Measurements from ENCODE around the gene FOXRED2. TPM values are rescaled to one million over a fixed set of nuclear protein-coding genes. Genes with fewer than 3 reads are reported as not detected.

FOXRED2 gene
- total RNA-seq, 1 donor from 2014 or later, result 48.0 TPM

GRCh38 chr22:36491155-36491554 lies 15.7 kb downstream of the FOXRED2 start:
- H3K36me3 Mint-ChIP-seq (ENCODE audit: unreplicated experiment), result peaks cover 21% of the 10 kb centered on the region
- no peak overlapping the region for H3K4me3 Mint-ChIP-seq (ENCODE audit: unreplicated experiment)
- no peaks in the 10 kb centered on the region for H3K27me3 Mint-ChIP-seq (ENCODE audit: unreplicated experiment)
- no peaks in the 10 kb centered on the region for H3K9me3 Mint-ChIP-seq (ENCODE audit: unreplicated experiment)
- no peak for DNase-seq (ENCODE audit: extremely low spot score, unreplicated experiment)
- H3K4me1 Mint-ChIP-seq (ENCODE audit: unreplicated experiment), result no peaks in the 10 kb centered on the region
- no peak for TF ChIP-seq CTCF (IDR thresholded peaks at IDR 0.05)
- H3K27ac Mint-ChIP-seq (ENCODE audit: unreplicated experiment), result no peak overlapping the region

- no peak overlapping the region for H3K27ac Mint-ChIP-seq (ENCODE audit: unreplicated experiment)
- no peak for DNase-seq (ENCODE audit: extremely low spot score, unreplicated experiment)
- H3K4me1 Mint-ChIP-seq (ENCODE audit: unreplicated experiment), result peaks cover 2% of the 10 kb centered on the region
- TF ChIP-seq CTCF (IDR thresholded peaks at IDR 0.05), result peak; percentile 74
- peaks cover 10% of the 10 kb centered on the region for H3K36me3 Mint-ChIP-seq (ENCODE audit: unreplicated experiment)
- no peaks in the 10 kb centered on the region for H3K27me3 Mint-ChIP-seq (ENCODE audit: unreplicated experiment)
- H3K9me3 Mint-ChIP-seq (ENCODE audit: unreplicated experiment), result no peaks in the 10 kb centered on the region
- no peak overlapping the region for H3K4me3 Mint-ChIP-seq (ENCODE audit: unreplicated experiment)
Measured at GRCh38 chr22:36486619-36487384, 20.0 kb downstream of the FOXRED2 start.

- Mint-ChIP-seq H3K9me3 (ENCODE audit: unreplicated experiment) (no peaks in the 10 kb centered on the region), H3K36me3 (ENCODE audit: unreplicated experiment) (peaks cover 8% of the 10 kb centered on the region), H3K4me3 (ENCODE audit: unreplicated experiment) (peak within 1 kb of the TSS; percentile 92), H3K27ac (ENCODE audit: unreplicated experiment) (peak within 1 kb of the TSS; percentile 100), H3K4me1 (ENCODE audit: unreplicated experiment) (peaks cover 12% of the 10 kb centered on the region), H3K27me3 (ENCODE audit: unreplicated experiment) (no peaks in the 10 kb centered on the region)
- TF ChIP-seq CTCF (IDR thresholded peaks at IDR 0.05), result no peak
- peak; percentile 98 for DNase-seq (ENCODE audit: extremely low spot score, unreplicated experiment)
Measured at GRCh38 chr22:36481393-36482168, 25.3 kb downstream of the FOXRED2 start, which contains the start of gene TXN2. TXN2 (minus strand) TSS chr22:36481640; CDS start chr22:36480837, 803 bp downstream.

- no peaks in the 10 kb centered on the region for H3K27me3 Mint-ChIP-seq (ENCODE audit: unreplicated experiment)
- no peaks in the 10 kb centered on the region for H3K9me3 Mint-ChIP-seq (ENCODE audit: unreplicated experiment)
- H3K4me3 Mint-ChIP-seq (ENCODE audit: unreplicated experiment), result peak overlapping the region; percentile 92
- peaks cover 12% of the 10 kb centered on the region for H3K36me3 Mint-ChIP-seq (ENCODE audit: unreplicated experiment)
- DNase-seq (ENCODE audit: extremely low spot score, unreplicated experiment), result no peak
- peaks cover 12% of the 10 kb centered on the region for H3K4me1 Mint-ChIP-seq (ENCODE audit: unreplicated experiment)
- no peak for TF ChIP-seq CTCF (IDR thresholded peaks at IDR 0.05)
- H3K27ac Mint-ChIP-seq (ENCODE audit: unreplicated experiment), result peak overlapping the region; percentile 100
Measured at GRCh38 chr22:36480941-36481392, 25.9 kb downstream of the FOXRED2 start.

- Mint-ChIP-seq H3K4me3 (ENCODE audit: unreplicated experiment) (no peak overlapping the region), H3K27ac (ENCODE audit: unreplicated experiment) (no peak overlapping the region), H3K27me3 (ENCODE audit: unreplicated experiment) (no peaks in the 10 kb centered on the region), H3K9me3 (ENCODE audit: unreplicated experiment) (no peaks in the 10 kb centered on the region), H3K4me1 (ENCODE audit: unreplicated experiment) (peaks cover 12% of the 10 kb centered on the region), H3K36me3 (ENCODE audit: unreplicated experiment) (peaks cover 26% of the 10 kb centered on the region)
- DNase-seq (ENCODE audit: extremely low spot score, unreplicated experiment), result no peak
- TF ChIP-seq CTCF (IDR thresholded peaks at IDR 0.05), result no peak
Measured at GRCh38 chr22:36478966-36479365, 27.9 kb downstream of the FOXRED2 start.

All from osteocyte (in vitro differentiated cells).